ENCODE measurements around the gene FAM168A. TPM values are rescaled to one million over a fixed set of nuclear protein-coding genes. Genes with fewer than 3 reads are reported as not detected.

The FAM168A gene
- total RNA-seq, 1 donor from 2014 or later, result 19.3 TPM

- Histone ChIP-seq H3K9ac (no peak overlapping the region), H3K4me2 (no peak overlapping the region), H3K27me3 (no peaks in the 10 kb centered on the region), H2AFZ (replicated peaks) (no peak overlapping the region), H3K27ac (no peak overlapping the region), H3K36me3 (no peaks in the 10 kb centered on the region), H3K9me3 (ENCODE audit: low read depth) (no peaks in the 10 kb centered on the region), H3K79me2 (ENCODE audit: low read depth) (peaks cover 28% of the 10 kb centered on the region), H3K4me1 (peaks cover 19% of the 10 kb centered on the region), H3K4me3 (no peak overlapping the region), H4K20me1 (ENCODE audit: low read depth) (peaks cover 88% of the 10 kb centered on the region), H3F3A (ENCODE audit: low read depth) (no peaks in the 10 kb centered on the region)
- Mint-ChIP-seq H3K27ac (no peak overlapping the region), H3K36me3 (no peaks in the 10 kb centered on the region), H3K27me3 (ENCODE audit: insufficient read depth, low read depth) (peaks cover 15% of the 10 kb centered on the region), H3K9me3 (no peaks in the 10 kb centered on the region), H3K4me1 (peaks cover 50% of the 10 kb centered on the region), H3K4me3 (no peak overlapping the region)
- no peak for TF ChIP-seq EZH2 (IDR thresholded peaks at IDR 0.05)
- TF ChIP-seq, protein P1, sequence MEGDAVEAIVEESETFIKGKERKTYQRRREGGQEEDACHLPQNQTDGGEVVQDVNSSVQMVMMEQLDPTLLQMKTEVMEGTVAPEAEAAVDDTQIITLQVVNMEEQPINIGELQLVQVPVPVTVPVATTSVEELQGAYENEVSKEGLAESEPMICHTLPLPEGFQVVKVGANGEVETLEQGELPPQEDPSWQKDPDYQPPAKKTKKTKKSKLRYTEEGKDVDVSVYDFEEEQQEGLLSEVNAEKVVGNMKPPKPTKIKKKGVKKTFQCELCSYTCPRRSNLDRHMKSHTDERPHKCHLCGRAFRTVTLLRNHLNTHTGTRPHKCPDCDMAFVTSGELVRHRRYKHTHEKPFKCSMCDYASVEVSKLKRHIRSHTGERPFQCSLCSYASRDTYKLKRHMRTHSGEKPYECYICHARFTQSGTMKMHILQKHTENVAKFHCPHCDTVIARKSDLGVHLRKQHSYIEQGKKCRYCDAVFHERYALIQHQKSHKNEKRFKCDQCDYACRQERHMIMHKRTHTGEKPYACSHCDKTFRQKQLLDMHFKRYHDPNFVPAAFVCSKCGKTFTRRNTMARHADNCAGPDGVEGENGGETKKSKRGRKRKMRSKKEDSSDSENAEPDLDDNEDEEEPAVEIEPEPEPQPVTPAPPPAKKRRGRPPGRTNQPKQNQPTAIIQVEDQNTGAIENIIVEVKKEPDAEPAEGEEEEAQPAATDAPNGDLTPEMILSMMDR (IDR thresholded peaks at IDR 0.05), result no peak
- no peak for TF ChIP-seq EZH2phosphoT487 (IDR thresholded peaks at IDR 0.05)
- DNase-seq (ENCODE audit: low spot score), result no peak
Measured at GRCh38 chr11:73386546-73386945, 211.4 kb downstream of the FAM168A start.

- H3K27ac ChIP-seq, result no peak overlapping the region
- no peak overlapping the region for H3K4me2 ChIP-seq
- no peaks in the 10 kb centered on the region for H3K36me3 Mint-ChIP-seq
- no peaks in the 10 kb centered on the region for H3F3A ChIP-seq (ENCODE audit: low read depth)
- peaks cover 92% of the 10 kb centered on the region for H4K20me1 ChIP-seq (ENCODE audit: low read depth)
- H3K79me2 ChIP-seq (ENCODE audit: low read depth), result peaks cover 28% of the 10 kb centered on the region
- H3K36me3 ChIP-seq, result no peaks in the 10 kb centered on the region
- no peaks in the 10 kb centered on the region for H3K27me3 ChIP-seq
- no peak overlapping the region for H3K4me3 ChIP-seq
- H3K9me3 Mint-ChIP-seq, result no peaks in the 10 kb centered on the region
- TF ChIP-seq, protein P1 (IDR thresholded peaks at IDR 0.05), result no peak
- no peak overlapping the region for H2AFZ ChIP-seq (replicated peaks)
- peaks cover 50% of the 10 kb centered on the region for H3K4me1 Mint-ChIP-seq
- no peak overlapping the region for H3K4me3 Mint-ChIP-seq
- no peaks in the 10 kb centered on the region for H3K9me3 ChIP-seq (ENCODE audit: low read depth)
- no peak for DNase-seq (ENCODE audit: low spot score)
- H3K4me1 ChIP-seq, result peaks cover 19% of the 10 kb centered on the region
- H3K9ac ChIP-seq, result no peak overlapping the region
- H3K27me3 Mint-ChIP-seq (ENCODE audit: insufficient read depth, low read depth), result peaks cover 11% of the 10 kb centered on the region
- H3K27ac Mint-ChIP-seq, result peak overlapping the region; percentile 91
Measured at GRCh38 chr11:73386016-73386415, 211.9 kb downstream of the FAM168A start.

DNA sequence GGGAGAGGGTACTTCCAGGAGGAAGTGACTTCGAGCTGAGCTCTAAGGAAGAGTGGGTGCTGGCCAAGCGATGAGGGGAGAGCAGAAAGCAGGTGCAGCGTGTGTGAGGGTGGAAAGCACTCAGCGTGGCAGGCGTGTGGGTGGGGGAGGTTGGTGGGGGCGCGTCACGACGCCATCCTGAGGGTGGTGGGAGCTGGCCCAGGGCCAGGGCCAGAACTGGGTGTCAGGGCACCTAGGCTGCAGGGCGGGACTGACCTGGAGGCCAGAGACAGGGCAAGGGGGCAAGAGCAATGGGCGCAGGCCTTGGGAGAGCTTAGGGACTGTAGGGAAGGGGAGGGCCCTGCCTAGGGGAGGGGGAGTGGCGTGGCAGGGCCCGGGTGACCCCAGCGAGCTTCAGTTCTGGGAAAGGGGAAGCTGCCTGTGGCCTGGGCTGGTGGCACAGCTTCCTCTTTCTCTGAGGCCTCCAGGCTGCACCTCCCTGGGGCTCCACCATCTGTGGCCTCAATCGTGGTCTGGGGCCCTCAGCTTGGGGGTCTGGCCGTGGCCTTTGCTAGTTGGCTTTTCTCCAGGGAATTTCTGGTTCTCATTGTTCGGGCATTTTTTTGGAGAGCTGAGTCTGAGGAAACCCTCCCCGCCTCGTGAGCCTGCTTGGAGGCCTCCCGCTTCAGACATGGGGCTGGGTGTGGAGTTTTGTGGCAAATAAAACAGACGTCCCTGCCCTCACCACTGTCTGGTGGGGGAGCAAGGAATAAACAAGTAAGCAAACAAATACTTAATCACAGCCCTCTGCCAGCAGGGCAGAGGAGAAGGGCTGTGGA, 212.8 kb downstream of the FAM168A start:
- H3K4me3 Mint-ChIP-seq, result peak overlapping the region; percentile 50
- no peaks in the 10 kb centered on the region for H3K36me3 ChIP-seq
- H3K4me2 ChIP-seq, result no peak overlapping the region
- H3K4me1 ChIP-seq, result peaks cover 19% of the 10 kb centered on the region
- H3F3A ChIP-seq (ENCODE audit: low read depth), result no peaks in the 10 kb centered on the region
- no peak overlapping the region for H2AFZ ChIP-seq (replicated peaks)
- peaks cover 32% of the 10 kb centered on the region for H3K79me2 ChIP-seq (ENCODE audit: low read depth)
- H3K27me3 Mint-ChIP-seq (ENCODE audit: insufficient read depth, low read depth), result peaks cover 11% of the 10 kb centered on the region
- peaks cover 94% of the 10 kb centered on the region for H4K20me1 ChIP-seq (ENCODE audit: low read depth)
- H3K9ac ChIP-seq, result no peak overlapping the region
- H3K27ac Mint-ChIP-seq, result no peak overlapping the region
- H3K27me3 ChIP-seq, result no peaks in the 10 kb centered on the region
- H3K36me3 Mint-ChIP-seq, result no peaks in the 10 kb centered on the region
- peaks cover 50% of the 10 kb centered on the region for H3K4me1 Mint-ChIP-seq
- TF ChIP-seq, protein P1 (IDR thresholded peaks at IDR 0.05), result no peak
- TF ChIP-seq EZH2 (IDR thresholded peaks at IDR 0.05) (no peak), EZH2phosphoT487 (IDR thresholded peaks at IDR 0.05) (no peak)
- no peak for DNase-seq (ENCODE audit: low spot score)
- no peaks in the 10 kb centered on the region for H3K9me3 ChIP-seq (ENCODE audit: low read depth)
- H3K4me3 ChIP-seq, result no peak overlapping the region
- H3K27ac ChIP-seq, result no peak overlapping the region
- H3K9me3 Mint-ChIP-seq, result no peaks in the 10 kb centered on the region
